OCI-LY3 (cell line): Measurements from ENCODE around the gene SLC1A4.
A peak's percentile ranks its signal among the peaks of the same experiment; 100 is the strongest.
"Not testable (repeated sequence)": the region's sequence is repeated elsewhere in the genome, so short reads cannot be mapped to it uniquely, and the experiment has no call there.

ENCODE experiments used
- H2AFZ ChIP-seq: fragments of 200-600, 300-600 bp; shearing (Covaris generic); 2 replicates; pipeline ENCODE4 v1.6.0; 2014; ENCODE audit warnings: antibody characterized with exemption, low read depth, low read length
- H3K27ac ChIP-seq: fragments of 200-600, 300-600 bp; sonication (generic); 2 replicates; pipeline ENCODE4 v1.5.1; 2014; ENCODE audit warnings: mild to moderate bottlenecking, low read length, moderate library complexity, mixed read lengths
- H3K27me3 ChIP-seq: fragments of 200-600, 300-600 bp; sonication (generic); 2 replicates; pipeline ENCODE4 v1.6.1; 2014; ENCODE audit warnings: low read depth, low read length, mixed read lengths
- H3K36me3 ChIP-seq: fragments of 200-600, 300-600 bp; sonication (generic); replicated peaks from 2 replicates; pipeline ENCODE3; 2014; ENCODE audit warnings: low read depth, low read length, mixed read lengths
- H3K4me1 ChIP-seq: fragments of 300-600, 200-600 bp; sonication (generic); 2 replicates; pipeline ENCODE4 v1.6.1; 2014; ENCODE audit warnings: low read length, mixed read lengths
- H3K4me2 ChIP-seq: fragments of 200-600, 300-600 bp; sonication (generic); 2 replicates; pipeline ENCODE4 v1.6.1; 2014; ENCODE audit warnings: low read length, mixed read lengths
- H3K4me3 ChIP-seq: fragments of 300-600, 200-600 bp; sonication (generic); 2 replicates; pipeline ENCODE4 v1.5.1; 2014; ENCODE audit warnings: antibody characterized with exemption, mild to moderate bottlenecking, low read length, moderate library complexity
- H3K79me2 ChIP-seq: fragments of 300-600, 200-600 bp; shearing (Covaris generic); 2 replicates; pipeline ENCODE4 v1.6.1; 2014; ENCODE audit warnings: mild to moderate bottlenecking, low read length, mixed read lengths
- H3K9ac ChIP-seq: fragments of 300-600, 200-600 bp; shearing (Covaris generic); 2 replicates; pipeline ENCODE4 v1.6.0; 2014; ENCODE audit warnings: mild to moderate bottlenecking, low read length, moderate library complexity
- H3K9me3 ChIP-seq: fragments of 200-600, 300-600 bp; shearing (Covaris generic); 2 replicates; pipeline ENCODE4 v1.6.1; 2014; ENCODE audit warnings: low read length, mixed read lengths; ENCODE audit not compliant: insufficient read depth
- H4K20me1 ChIP-seq: fragments of 200-600, 300-600 bp; sonication (generic); 2 replicates; pipeline ENCODE4 v1.6.1; 2016; ENCODE audit warnings: low read length, mixed read lengths; ENCODE audit not compliant: insufficient read depth
- EZH2phosphoT487 ChIP-seq: fragments of 200-600 bp; shearing (Covaris generic); IDR thresholded peaks from 2 replicates; pipeline ENCODE4 v1.6.1; 2018; ENCODE audit warnings: antibody characterized with exemption, mixed run types, low read depth
- TF ChIP-seq, protein P1 (sequence below): fragments of 200-600, 300-600 bp; sonication (generic); IDR thresholded peaks from 2 replicates; pipeline ENCODE4 v1.5.1; 2014; ENCODE audit warnings: antibody characterized with exemption, low read length, low read depth

Gene SLC1A4

GRCh38 chr2:65033178-65033577 is 44.0 kb downstream of the SLC1A4 start:
- H3K36me3 ChIP-seq, result no peaks in the 10 kb centered on the region
- no peak overlapping the region for H3K4me2 ChIP-seq
- no peak overlapping the region for H3K4me3 ChIP-seq
- H3K27ac ChIP-seq, result no peak overlapping the region
- TF ChIP-seq EZH2phosphoT487, result no peak
- TF ChIP-seq, protein P1, sequence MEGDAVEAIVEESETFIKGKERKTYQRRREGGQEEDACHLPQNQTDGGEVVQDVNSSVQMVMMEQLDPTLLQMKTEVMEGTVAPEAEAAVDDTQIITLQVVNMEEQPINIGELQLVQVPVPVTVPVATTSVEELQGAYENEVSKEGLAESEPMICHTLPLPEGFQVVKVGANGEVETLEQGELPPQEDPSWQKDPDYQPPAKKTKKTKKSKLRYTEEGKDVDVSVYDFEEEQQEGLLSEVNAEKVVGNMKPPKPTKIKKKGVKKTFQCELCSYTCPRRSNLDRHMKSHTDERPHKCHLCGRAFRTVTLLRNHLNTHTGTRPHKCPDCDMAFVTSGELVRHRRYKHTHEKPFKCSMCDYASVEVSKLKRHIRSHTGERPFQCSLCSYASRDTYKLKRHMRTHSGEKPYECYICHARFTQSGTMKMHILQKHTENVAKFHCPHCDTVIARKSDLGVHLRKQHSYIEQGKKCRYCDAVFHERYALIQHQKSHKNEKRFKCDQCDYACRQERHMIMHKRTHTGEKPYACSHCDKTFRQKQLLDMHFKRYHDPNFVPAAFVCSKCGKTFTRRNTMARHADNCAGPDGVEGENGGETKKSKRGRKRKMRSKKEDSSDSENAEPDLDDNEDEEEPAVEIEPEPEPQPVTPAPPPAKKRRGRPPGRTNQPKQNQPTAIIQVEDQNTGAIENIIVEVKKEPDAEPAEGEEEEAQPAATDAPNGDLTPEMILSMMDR, result peak; percentile 47
- no peaks in the 10 kb centered on the region for H3K9me3 ChIP-seq
- no peaks in the 10 kb centered on the region for H3K79me2 ChIP-seq
- no peaks in the 10 kb centered on the region for H4K20me1 ChIP-seq
- peaks cover 40% of the 10 kb centered on the region for H3K4me1 ChIP-seq
- H3K27me3 ChIP-seq, result no peaks in the 10 kb centered on the region
- H3K9ac ChIP-seq, result no peak overlapping the region
- no peak overlapping the region for H2AFZ ChIP-seq

- not testable (repeated sequence) for H3K79me2 ChIP-seq, H3K9me3 ChIP-seq, H3K9ac ChIP-seq, H3K4me3 ChIP-seq, H2AFZ ChIP-seq, H3K4me2 ChIP-seq, H3K27ac ChIP-seq, H4K20me1 ChIP-seq, H3K27me3 ChIP-seq, H3K36me3 ChIP-seq
- peaks cover 36% of the 10 kb centered on the region for H3K4me1 ChIP-seq
These were observed 44.5 kb downstream of the SLC1A4 start for GRCh38 chr2:65033667-65034066.

GRCh38 chr2:65035351-65035943 is 46.2 kb downstream of the SLC1A4 start:
- Histone ChIP-seq H3K4me1 (peaks cover 31% of the 10 kb centered on the region), H3K27me3 (no peaks in the 10 kb centered on the region), H3K79me2 (no peaks in the 10 kb centered on the region), H3K4me3 (no peak overlapping the region), H3K4me2 (no peak overlapping the region), H3K27ac (no peak overlapping the region), H3K9me3 (no peaks in the 10 kb centered on the region), H3K36me3 (no peaks in the 10 kb centered on the region), H2AFZ (no peak overlapping the region), H3K9ac (no peak overlapping the region), H4K20me1 (no peaks in the 10 kb centered on the region)
- TF ChIP-seq, protein P1, result no peak
- no peak for TF ChIP-seq EZH2phosphoT487

DNA sequence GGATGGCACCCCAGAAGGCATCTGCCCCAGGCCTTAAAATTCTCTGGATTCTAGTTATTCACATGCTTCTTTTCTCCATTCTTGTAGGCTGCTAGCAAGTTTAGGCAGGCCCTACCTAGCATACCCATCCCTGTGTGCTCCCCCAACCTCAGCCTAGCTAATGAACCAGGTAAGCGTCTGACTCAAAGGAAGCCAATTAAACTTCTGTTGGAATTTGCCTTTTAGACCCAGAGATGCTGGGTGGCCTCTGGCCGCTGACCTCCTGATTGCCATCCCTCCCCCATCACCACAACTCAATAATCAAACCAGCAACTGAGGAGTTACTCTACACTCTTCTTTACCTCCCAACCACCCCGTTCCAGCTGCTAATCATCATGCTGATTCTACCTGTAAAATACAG is 48.0 kb downstream of the SLC1A4 start:
- no peak overlapping the region for H3K4me3 ChIP-seq
- TF ChIP-seq, protein P1, result no peak
- TF ChIP-seq EZH2phosphoT487, result no peak
- H3K27me3 ChIP-seq, result no peaks in the 10 kb centered on the region
- H2AFZ ChIP-seq, result no peak overlapping the region
- no peaks in the 10 kb centered on the region for H3K79me2 ChIP-seq
- H3K4me1 ChIP-seq, result peaks cover 15% of the 10 kb centered on the region
- H4K20me1 ChIP-seq, result no peaks in the 10 kb centered on the region
- no peak overlapping the region for H3K4me2 ChIP-seq
- H3K9me3 ChIP-seq, result no peaks in the 10 kb centered on the region
- no peaks in the 10 kb centered on the region for H3K36me3 ChIP-seq
- no peak overlapping the region for H3K9ac ChIP-seq
- no peak overlapping the region for H3K27ac ChIP-seq

GRCh38 chr2:65039640-65040039 is 50.4 kb downstream of the SLC1A4 start:
- Histone ChIP-seq H3K4me2 (no peak overlapping the region), H4K20me1 (no peaks in the 10 kb centered on the region), H3K9ac (no peak overlapping the region), H3K36me3 (peaks cover 12% of the 10 kb centered on the region), H3K4me1 (peaks cover 8% of the 10 kb centered on the region), H3K27me3 (no peaks in the 10 kb centered on the region), H3K9me3 (peaks cover 15% of the 10 kb centered on the region), H3K27ac (no peak overlapping the region), H3K4me3 (no peak overlapping the region), H2AFZ (no peak overlapping the region), H3K79me2 (no peaks in the 10 kb centered on the region)
- no peak for TF ChIP-seq EZH2phosphoT487
- TF ChIP-seq, protein P1, result no peak
